Rectal smooth muscle tissue (tissue), 1 donor: Measurements from ENCODE around the gene TIGD2.
"Not testable (repeated sequence)": the region's sequence is repeated elsewhere in the genome, so short reads cannot be mapped to it uniquely, and the experiment has no call there.

Experiments used
- H3K27ac ChIP-seq: one replicate; pipeline ENCODE4 v1.7.0; 2013; ENCODE audit warnings: low read depth, low read length, inconsistent platforms
- H3K27me3 ChIP-seq: one replicate; pipeline ENCODE4 v1.7.0; 2013; ENCODE audit warnings: low read length; ENCODE audit not compliant: control insufficient read depth, insufficient read depth
- H3K36me3 ChIP-seq: one replicate; pipeline ENCODE4 v1.7.0; 2013; ENCODE audit warnings: low read length; ENCODE audit not compliant: control insufficient read depth, insufficient read depth
- H3K4me1 ChIP-seq: one replicate; pipeline ENCODE4 v1.7.0; 2013; ENCODE audit warnings: low read length; ENCODE audit not compliant: control insufficient read depth, insufficient read depth
- H3K4me3 ChIP-seq: one replicate; pipeline ENCODE4 v1.7.0; 2013; ENCODE audit warnings: low read length
- H3K9ac ChIP-seq: one replicate; pipeline ENCODE4 v1.7.0; 2013; ENCODE audit warnings: low read length

Gene TIGD2

GRCh38 chr4:89123451-89123851 lies 12.1 kb downstream of the TIGD2 start:
- Histone ChIP-seq H3K9ac (no peak overlapping the region), H3K27ac (no peak overlapping the region), H3K4me1 (no peaks in the 10 kb centered on the region), H3K27me3 (no peaks in the 10 kb centered on the region), H3K4me3 (no peak overlapping the region), H3K36me3 (no peaks in the 10 kb centered on the region)

GRCh38 chr4:89125901-89126782 lies 14.8 kb downstream of the TIGD2 start:
- no peak overlapping the region for H3K9ac ChIP-seq
- no peaks in the 10 kb centered on the region for H3K27me3 ChIP-seq
- H3K4me1 ChIP-seq, result no peaks in the 10 kb centered on the region
- H3K4me3 ChIP-seq, result no peak overlapping the region
- no peaks in the 10 kb centered on the region for H3K36me3 ChIP-seq
- H3K27ac ChIP-seq, result no peak overlapping the region

GRCh38 chr4:89129080-89129640 lies 17.8 kb downstream of the TIGD2 start:
- H3K4me3 ChIP-seq, result no peak overlapping the region
- H3K27ac ChIP-seq, result no peak overlapping the region
- H3K4me1 ChIP-seq, result no peaks in the 10 kb centered on the region
- H3K36me3 ChIP-seq, result no peaks in the 10 kb centered on the region
- H3K27me3 ChIP-seq, result no peaks in the 10 kb centered on the region
- H3K9ac ChIP-seq, result no peak overlapping the region

- no peak overlapping the region for H3K9ac ChIP-seq
- H3K27ac ChIP-seq, result no peak overlapping the region
- H3K4me1 ChIP-seq, result no peaks in the 10 kb centered on the region
- no peaks in the 10 kb centered on the region for H3K36me3 ChIP-seq
- H3K4me3 ChIP-seq, result no peak overlapping the region
- no peaks in the 10 kb centered on the region for H3K27me3 ChIP-seq
These were observed 23.5 kb downstream of the TIGD2 start for GRCh38 chr4:89134775-89135319.

- H3K27ac ChIP-seq, result no peak overlapping the region
These were observed 25.2 kb downstream of the TIGD2 start for GRCh38 chr4:89136525-89136924.

GRCh38 chr4:89137231-89137630 lies 25.9 kb downstream of the TIGD2 start:
- Histone ChIP-seq H3K4me3 (no peak overlapping the region), H3K27me3 (no peaks in the 10 kb centered on the region), H3K9ac (no peak overlapping the region), H3K36me3 (no peaks in the 10 kb centered on the region), H3K4me1 (no peaks in the 10 kb centered on the region), H3K27ac (no peak overlapping the region)

More at GRCh38 chr4:89136525-89136924, 25.2 kb downstream of the TIGD2 start:
- Histone ChIP-seq H3K9ac (no peak overlapping the region), H3K36me3 (no peaks in the 10 kb centered on the region), H3K27me3 (no peaks in the 10 kb centered on the region), H3K4me1 (no peaks in the 10 kb centered on the region), H3K4me3 (no peak overlapping the region)

GRCh38 chr4:89137695-89138094 lies 26.4 kb downstream of the TIGD2 start:
- Histone ChIP-seq H3K9ac (no peak overlapping the region), H3K4me1 (no peaks in the 10 kb centered on the region), H3K4me3 (no peak overlapping the region), H3K36me3 (no peaks in the 10 kb centered on the region), H3K27ac (no peak overlapping the region), H3K27me3 (no peaks in the 10 kb centered on the region)

- Histone ChIP-seq H3K27ac (no peak overlapping the region), H3K27me3 (no peaks in the 10 kb centered on the region), H3K36me3 (no peaks in the 10 kb centered on the region), H3K4me3 (no peak overlapping the region), H3K9ac (no peak overlapping the region), H3K4me1 (no peaks in the 10 kb centered on the region)
These were observed 28.9 kb downstream of the TIGD2 start for GRCh38 chr4:89140168-89140759.

GRCh38 chr4:89142691-89143669 lies 31.6 kb downstream of the TIGD2 start:
- Histone ChIP-seq H3K36me3 (no peaks in the 10 kb centered on the region), H3K27me3 (no peaks in the 10 kb centered on the region), H3K4me1 (no peaks in the 10 kb centered on the region), H3K27ac (no peak overlapping the region), H3K9ac (no peak overlapping the region), H3K4me3 (no peak overlapping the region)

- H3K27me3 ChIP-seq, H3K9ac ChIP-seq, H3K4me3 ChIP-seq, H3K36me3 ChIP-seq, H3K4me1 ChIP-seq, H3K27ac ChIP-seq: not testable (repeated sequence)
These were observed 33.3 kb downstream of the TIGD2 start for GRCh38 chr4:89144652-89145051.

- Histone ChIP-seq H3K27ac (no peak overlapping the region), H3K4me1 (no peaks in the 10 kb centered on the region), H3K27me3 (no peaks in the 10 kb centered on the region), H3K36me3 (no peaks in the 10 kb centered on the region), H3K9ac (no peak overlapping the region), H3K4me3 (no peak overlapping the region)
These were observed 34.9 kb downstream of the TIGD2 start for GRCh38 chr4:89146196-89146595.

GRCh38 chr4:89152972-89153371 lies 41.6 kb downstream of the TIGD2 start:
- Histone ChIP-seq H3K4me3 (no peak overlapping the region), H3K9ac (no peak overlapping the region), H3K4me1 (no peaks in the 10 kb centered on the region), H3K27ac (no peak overlapping the region), H3K27me3 (no peaks in the 10 kb centered on the region), H3K36me3 (no peaks in the 10 kb centered on the region)
